ENCODE data around the gene TMED9. TPM values are rescaled to one million over a fixed set of nuclear protein-coding genes. Genes with fewer than 3 reads are reported as not detected.

The TMED9 gene
- total RNA-seq, 4 donors from 2014 or later = 47.3 to 75.7 (median 62.3) TPM

GRCh38 chr5:177547736-177548135, 44.3 kb upstream of the TMED9 start:
- TF ChIP-seq POLR2AphosphoS5 (IDR thresholded peaks at IDR 0.05) (no peak), EP300 (IDR thresholded peaks at IDR 0.05) (no peak), POLR2A (IDR thresholded peaks at IDR 0.05; ENCODE audit: low read depth) (no peak)
- TF ChIP-seq, protein P1, sequence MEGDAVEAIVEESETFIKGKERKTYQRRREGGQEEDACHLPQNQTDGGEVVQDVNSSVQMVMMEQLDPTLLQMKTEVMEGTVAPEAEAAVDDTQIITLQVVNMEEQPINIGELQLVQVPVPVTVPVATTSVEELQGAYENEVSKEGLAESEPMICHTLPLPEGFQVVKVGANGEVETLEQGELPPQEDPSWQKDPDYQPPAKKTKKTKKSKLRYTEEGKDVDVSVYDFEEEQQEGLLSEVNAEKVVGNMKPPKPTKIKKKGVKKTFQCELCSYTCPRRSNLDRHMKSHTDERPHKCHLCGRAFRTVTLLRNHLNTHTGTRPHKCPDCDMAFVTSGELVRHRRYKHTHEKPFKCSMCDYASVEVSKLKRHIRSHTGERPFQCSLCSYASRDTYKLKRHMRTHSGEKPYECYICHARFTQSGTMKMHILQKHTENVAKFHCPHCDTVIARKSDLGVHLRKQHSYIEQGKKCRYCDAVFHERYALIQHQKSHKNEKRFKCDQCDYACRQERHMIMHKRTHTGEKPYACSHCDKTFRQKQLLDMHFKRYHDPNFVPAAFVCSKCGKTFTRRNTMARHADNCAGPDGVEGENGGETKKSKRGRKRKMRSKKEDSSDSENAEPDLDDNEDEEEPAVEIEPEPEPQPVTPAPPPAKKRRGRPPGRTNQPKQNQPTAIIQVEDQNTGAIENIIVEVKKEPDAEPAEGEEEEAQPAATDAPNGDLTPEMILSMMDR (IDR thresholded peaks at IDR 0.05) = no peak
- Histone ChIP-seq H3K36me3 (peaks cover 0 to 21% (median 9%) of the 10 kb centered on the region in 4 donors), H3K9me3 (no peaks in the 10 kb centered on the region), H3K4me3 (no peak overlapping the region), H3K4me1 (peaks cover 63 to 90% (median 80%) of the 10 kb centered on the region in 4 donors), H3K27ac (replicated peaks in 1 of 4) (peak overlapping the region in 3 of 4 donors; percentile 31 to 35 (median 34)), H3K27me3 (no peaks in the 10 kb centered on the region)
- intact Hi-C loops (cut with DNase I) = no loop called here
- DNase-seq (ENCODE audit: extremely low spot score) = no peak
- 71% methylated on average over 3 of the region's 3 CpGs for WGBS

GRCh38 chr5:177548495-177548894, 43.5 kb upstream of the TMED9 start:
- intact Hi-C loops (cut with DNase I) = no loop called here
- DNase-seq (ENCODE audit: extremely low spot score) = no peak
- H3K4me1 ChIP-seq = peaks cover 63 to 90% (median 80%) of the 10 kb centered on the region in 4 donors
- WGBS = 85% methylated on average over 1 of the region's 1 CpG
- H3K27me3 ChIP-seq = no peaks in the 10 kb centered on the region
- H3K9me3 ChIP-seq = no peaks in the 10 kb centered on the region
- no peak overlapping the region for H3K4me3 ChIP-seq
- H3K27ac ChIP-seq (replicated peaks in 1 of 4) = peak overlapping the region in 2 of 4 donors; percentile 34 to 35
- peaks cover 0 to 21% (median 9%) of the 10 kb centered on the region in 4 donors for H3K36me3 ChIP-seq
- TF ChIP-seq POLR2A (IDR thresholded peaks at IDR 0.05; ENCODE audit: low read depth) (no peak), EP300 (IDR thresholded peaks at IDR 0.05) (no peak), POLR2AphosphoS5 (IDR thresholded peaks at IDR 0.05) (no peak)
- TF ChIP-seq, protein P1 (IDR thresholded peaks at IDR 0.05) = no peak

DNA sequence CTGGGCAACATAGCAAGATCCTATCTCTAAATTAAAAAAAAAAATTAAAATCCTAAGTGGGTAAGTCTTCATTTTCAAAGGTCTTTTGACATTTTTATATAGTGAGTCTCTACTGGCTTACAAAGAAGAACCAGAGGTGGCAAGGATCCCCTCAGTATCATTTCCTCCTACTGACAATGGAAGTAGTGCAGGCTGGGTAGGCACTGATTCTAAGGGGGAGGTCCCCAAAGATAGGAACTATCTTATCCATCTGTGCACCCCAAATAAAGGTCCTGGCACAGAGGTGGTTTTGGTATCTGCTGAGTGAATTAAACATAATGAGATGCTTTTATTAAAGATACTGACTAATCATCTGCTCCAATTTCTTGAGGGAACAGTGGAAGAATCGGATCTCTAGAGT, 41.9 kb upstream of the TMED9 start:
- Histone ChIP-seq H3K4me1 (peaks cover 55 to 83% (median 72%) of the 10 kb centered on the region in 4 donors), H3K27me3 (no peaks in the 10 kb centered on the region), H3K27ac (replicated peaks in 1 of 4) (no peak overlapping the region), H3K36me3 (peaks cover 0 to 21% (median 9%) of the 10 kb centered on the region in 4 donors), H3K9me3 (no peaks in the 10 kb centered on the region), H3K4me3 (no peak overlapping the region)
- intact Hi-C loops (cut with DNase I) = loop anchor here (5.0 kb wide), 2 partner anchors 33 to 42 kb away; partner anchors contain the start of genes DDX41 and TMED9
- TF ChIP-seq, protein P1 (IDR thresholded peaks at IDR 0.05) = no peak
- TF ChIP-seq POLR2A (IDR thresholded peaks at IDR 0.05; ENCODE audit: low read depth) = no peak
- TF ChIP-seq POLR2AphosphoS5 (IDR thresholded peaks at IDR 0.05) = no peak
- no peak for DNase-seq (ENCODE audit: extremely low spot score)
- WGBS = 71% methylated on average over 1 of the region's 1 CpG

DNA sequence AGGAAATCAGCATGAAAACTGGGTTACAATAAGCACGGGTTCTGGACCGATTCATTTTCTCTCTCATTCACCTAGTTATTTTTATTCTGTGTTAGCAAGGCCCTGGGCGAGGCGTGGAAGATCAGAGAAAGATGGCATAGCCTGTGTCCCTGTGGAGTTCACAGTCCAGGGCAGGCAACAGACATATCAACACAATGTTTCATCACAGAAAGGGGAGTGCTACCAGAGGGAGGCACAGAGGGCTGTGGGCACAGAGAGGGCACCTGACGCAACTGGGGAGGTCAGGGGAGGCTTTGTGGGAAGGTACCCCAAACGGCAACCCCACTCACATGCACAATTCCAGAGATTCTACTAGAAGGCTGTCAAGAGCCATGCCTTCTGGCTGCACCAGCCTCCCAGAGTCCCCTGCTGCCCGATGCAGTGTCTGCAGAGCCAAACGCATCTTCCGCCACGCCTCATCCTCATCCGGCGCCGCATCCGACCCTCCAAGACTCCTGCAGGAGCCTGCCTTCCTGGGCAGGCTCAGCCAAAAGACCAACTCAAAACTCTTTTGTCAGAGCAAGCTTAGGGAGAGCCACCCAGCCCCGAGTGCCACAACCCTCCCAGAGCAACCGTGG, 39.1 kb upstream of the TMED9 start:
- Histone ChIP-seq H3K36me3 (peaks cover 0 to 21% (median 9%) of the 10 kb centered on the region in 4 donors), H3K4me1 (peaks cover 33 to 59% (median 48%) of the 10 kb centered on the region in 4 donors), H3K27me3 (no peaks in the 10 kb centered on the region), H3K27ac (replicated peaks in 1 of 4) (peak overlapping the region; percentile 86 to 90 (median 88)), H3K9me3 (no peaks in the 10 kb centered on the region), H3K4me3 (peak overlapping the region; percentile 97 to 99 (median 98))
- 51% methylated on average over 13 of the region's 16 CpGs for WGBS
- TF ChIP-seq, protein P1 (IDR thresholded peaks at IDR 0.05) = peak in 1 of 3 experiments; percentile 5
- TF ChIP-seq POLR2AphosphoS5 (IDR thresholded peaks at IDR 0.05) = no peak
- intact Hi-C loops (cut with DNase I) = loop anchor here (5.0 kb wide), 2 partner anchors 36 to 39 kb away; partner anchors contain the start of genes DDX41 and TMED9
- DNase-seq (ENCODE audit: extremely low spot score) = no peak

All from esophagus muscularis mucosa (tissue), 4 donors.